Right lobe of liver (tissue), 6 donors: Measurements from ENCODE around the gene PGBD2. TPM values are rescaled to one million over a fixed set of nuclear protein-coding genes. Genes with fewer than 3 reads are reported as not detected.

Experiments used
- ATAC-seq, 4 donors: fragments of 200-7000 bp; cut with Tn5 transposase; one replicate each; pipeline ENCODE4 v1.9.1; 2020; ENCODE audit warnings: mild to moderate bottlenecking in 4 of 4, moderate library complexity in 4 of 4
- DNase-seq, 3 donors: peaks; one replicate each; pipeline ENCODE4 v3.0.0-alpha.2; 2020
- H3K27ac ChIP-seq, 3 donors: fragments of 200-600 bp; one replicate each; pipeline ENCODE4 v1.8.0; 2022
- H3K27me3 ChIP-seq, 2 donors: fragments of 200-600 bp; one replicate each; pipeline ENCODE4 v1.8.0; 2022
- H3K36me3 ChIP-seq, 4 donors: fragments of 200-600 bp; sonication (generic) in 1 of 4; one replicate each; pipeline versions ENCODE4 v1.5.1 to v1.8.0; 2017 to 2022; ENCODE audit warnings: control low read depth in 1 of 4
- H3K4me1 ChIP-seq, 4 donors: fragments of 200-600 bp; sonication (generic) in 1 of 4; one replicate each; pipeline versions ENCODE4 v1.5.1 to v1.8.0; 2017 to 2022; ENCODE audit warnings: control low read depth in 1 of 4
- H3K4me3 ChIP-seq, 3 donors: fragments of 200-600 bp; one replicate each; pipeline ENCODE4 v1.8.0; 2022
- H3K9me3 ChIP-seq, 4 donors: fragments of 200-600 bp; sonication (generic) in 1 of 4; one replicate each; pipeline versions ENCODE4 v1.5.1 to v1.8.0; 2017 to 2022; ENCODE audit warnings: control low read depth in 1 of 4
- POLR2A ChIP-seq: fragments of 450-650 bp; IDR thresholded peaks from one replicate; pipeline ENCODE4 v1.6.1; 2017; ENCODE audit warnings: antibody characterized with exemption, mild to moderate bottlenecking
- WGBS: methylation state at CpG from one replicate; pipeline ENCODE4 v1.1.6; 2018; ENCODE audit warnings: low coverage, low lambda C conversion rate; ENCODE audit not compliant: insufficient coverage; ENCODE audit errors: missing lambda C conversion rate; 5-methylcytosine and 5-hydroxymethylcytosine counted together
- intact Hi-C, 2 donors: fragments of 100-400 bp; cut with DNase I; formaldehyde crosslinking; loops; one replicate each; pipeline versions ENCODE4 v1.11.2 to v1.14.1; 2022
- total RNA-seq, 6 experiments: library from RNA; depleted of rRNA in 2 of 6; stranded (reverse); fragments of >200 nt in 2 of 6; fragmentation: NEBNext Ultra II Directional in 3 of 6; extraction: Animal tissue kit (Norgen Biotek cat#: 25700) in 3 of 6; gene quantifications; one replicate each; pipeline versions ENCODE4 v1.1.0 to v1.2.4, GENCODE V29; 2016 to 2023
- TF ChIP-seq, protein P1 (sequence below), 4 donors: fragments of 200-600 bp in 3 of 4; fragments of 450-650 bp in 1 of 4; IDR thresholded peaks; one replicate each; pipeline versions ENCODE4 v1.5.1 to v1.8.0; 2016 to 2022; ENCODE audit warnings: antibody characterized with exemption in 4 of 4, mild to moderate bottlenecking in 2 of 4
- donor health status: DM: no; HTN: yes; CAD: no.
- donor health status: DM: no; HTN: no; CAD: no.
- donor health status: DM: no; HTN: no; CAD: no.
- donor health status: DM: no; HTN: yes; CAD: no.
- donor health status: DM: no; HTN: yes; CAD: no.

PGBD2 gene
- total RNA-seq, 6 experiments from 2014 or later, result 2.5 to 4.1 (median 4.0) TPM

DNA sequence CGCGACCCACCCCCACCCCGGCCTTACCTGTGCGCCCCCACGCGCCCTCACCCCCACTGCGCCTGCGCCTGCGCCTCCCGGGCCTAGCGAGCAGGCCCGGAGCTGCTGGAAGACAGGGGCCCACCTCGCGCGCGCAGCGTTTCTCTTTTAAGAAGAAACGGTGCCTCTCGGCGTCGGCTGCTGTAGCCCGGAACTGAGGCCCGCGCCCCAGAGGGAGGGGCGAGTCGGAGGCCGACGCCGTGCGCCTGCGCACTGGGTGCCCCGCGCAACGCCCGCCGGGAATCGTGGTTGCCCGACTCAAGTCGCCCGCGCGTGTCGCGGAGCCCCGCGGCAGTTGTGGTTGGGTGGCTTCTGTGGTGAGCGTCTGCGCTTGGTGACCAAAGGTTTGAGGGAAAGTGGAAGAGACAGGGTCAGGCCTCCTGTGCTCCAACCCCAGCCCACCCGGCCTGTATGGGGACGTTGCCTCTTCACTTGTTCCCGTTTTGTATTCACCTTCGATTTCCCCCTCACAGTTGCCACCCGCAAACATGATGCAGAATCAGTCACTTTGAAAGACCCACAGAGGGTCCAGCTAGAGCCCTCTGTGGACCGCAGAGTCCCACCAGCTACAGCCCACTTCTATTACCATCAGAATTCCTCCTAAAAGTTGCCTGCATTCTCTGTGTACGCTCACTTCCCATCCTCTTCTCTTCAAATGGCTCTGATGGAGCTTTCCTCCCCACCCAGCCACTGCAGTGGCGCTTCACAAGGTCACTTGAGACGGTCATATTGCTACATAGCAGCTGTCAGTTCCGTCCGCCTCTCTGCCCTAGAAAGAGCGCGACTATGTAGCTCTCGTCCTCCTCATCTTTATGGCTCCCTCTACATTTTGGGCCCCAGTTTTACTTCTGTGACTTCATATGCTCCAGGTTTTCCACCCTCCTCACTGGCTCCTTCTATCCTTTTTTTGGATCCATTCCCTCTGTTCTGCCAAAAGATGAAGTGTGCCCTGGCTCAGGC, 46.8 kb upstream of the PGBD2 start, which contains the start of gene ZNF692:
Gene ZNF692 (minus strand): TSS at position 195 of the 999 bp plus-strand sequence. CDS start 776 bp downstream, outside the sequence.
- peaks cover 0 to 11% (median 2%) of the 10 kb centered on the region in 4 donors for H3K4me1 ChIP-seq
- H3K27me3 ChIP-seq, result no peaks in the 10 kb centered on the region
- WGBS, result 15% methylated on average over 13 of the region's 62 CpGs
- H3K27ac ChIP-seq, result peak within 1 kb of the TSS; percentile 81 to 86 (median 85)
- peak within 1 kb of the TSS; percentile 66 to 75 (median 67) for H3K4me3 ChIP-seq
- ATAC-seq (peak; percentile 90 to 94 (median 94)), DNase-seq (peak; percentile 98 to 99 (median 99))
- H3K36me3 ChIP-seq, result no peaks in the 10 kb centered on the region
- TF ChIP-seq, protein P1, sequence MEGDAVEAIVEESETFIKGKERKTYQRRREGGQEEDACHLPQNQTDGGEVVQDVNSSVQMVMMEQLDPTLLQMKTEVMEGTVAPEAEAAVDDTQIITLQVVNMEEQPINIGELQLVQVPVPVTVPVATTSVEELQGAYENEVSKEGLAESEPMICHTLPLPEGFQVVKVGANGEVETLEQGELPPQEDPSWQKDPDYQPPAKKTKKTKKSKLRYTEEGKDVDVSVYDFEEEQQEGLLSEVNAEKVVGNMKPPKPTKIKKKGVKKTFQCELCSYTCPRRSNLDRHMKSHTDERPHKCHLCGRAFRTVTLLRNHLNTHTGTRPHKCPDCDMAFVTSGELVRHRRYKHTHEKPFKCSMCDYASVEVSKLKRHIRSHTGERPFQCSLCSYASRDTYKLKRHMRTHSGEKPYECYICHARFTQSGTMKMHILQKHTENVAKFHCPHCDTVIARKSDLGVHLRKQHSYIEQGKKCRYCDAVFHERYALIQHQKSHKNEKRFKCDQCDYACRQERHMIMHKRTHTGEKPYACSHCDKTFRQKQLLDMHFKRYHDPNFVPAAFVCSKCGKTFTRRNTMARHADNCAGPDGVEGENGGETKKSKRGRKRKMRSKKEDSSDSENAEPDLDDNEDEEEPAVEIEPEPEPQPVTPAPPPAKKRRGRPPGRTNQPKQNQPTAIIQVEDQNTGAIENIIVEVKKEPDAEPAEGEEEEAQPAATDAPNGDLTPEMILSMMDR (IDR thresholded peaks at IDR 0.05), result peak in 1 of 4 donors; percentile 3
- TF ChIP-seq POLR2A, result peak; percentile 86
- intact Hi-C loops, result no loop called here
- no peaks in the 10 kb centered on the region for H3K9me3 ChIP-seq

- no peaks in the 10 kb centered on the region for H3K36me3 ChIP-seq
- no peak for DNase-seq
- 87% methylated on average over 4 of the region's 4 CpGs for WGBS
- intact Hi-C loops, result no loop called here
- no peaks in the 10 kb centered on the region for H3K27me3 ChIP-seq
- H3K27ac ChIP-seq, result no peak overlapping the region
- TF ChIP-seq POLR2A, result no peak
- TF ChIP-seq, protein P1 (IDR thresholded peaks at IDR 0.05), result no peak
- H3K9me3 ChIP-seq, result no peaks in the 10 kb centered on the region
- H3K4me1 ChIP-seq, result peaks cover 0 to 11% (median 2%) of the 10 kb centered on the region in 4 donors
- H3K4me3 ChIP-seq, result no peak overlapping the region
- ATAC-seq, result no peak
Measured at GRCh38 chr1:248860007-248860406, 46.0 kb upstream of the PGBD2 start.

DNA sequence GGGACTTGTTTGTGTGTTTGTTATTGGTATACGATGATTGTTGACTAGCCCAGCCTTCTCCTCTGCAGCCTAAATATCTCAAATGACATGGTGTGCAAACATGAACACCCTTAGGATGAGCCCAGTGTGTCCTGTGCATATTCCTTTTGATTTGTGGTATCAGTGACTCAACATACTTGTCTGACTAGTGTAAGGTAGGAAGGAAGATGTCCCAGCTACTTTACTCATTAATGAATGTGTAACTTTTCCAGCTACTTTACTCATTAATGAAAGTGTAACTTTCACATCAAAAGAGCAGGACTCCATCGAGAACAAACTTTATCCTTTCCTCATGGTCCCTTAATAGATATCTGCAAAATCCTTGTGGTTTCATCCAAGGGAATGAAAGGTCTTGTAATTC, 44.4 kb upstream of the PGBD2 start:
- Histone ChIP-seq H3K36me3 (no peaks in the 10 kb centered on the region), H3K4me1 (peaks cover 0 to 11% (median 2%) of the 10 kb centered on the region in 4 donors), H3K9me3 (no peaks in the 10 kb centered on the region), H3K27ac (no peak overlapping the region), H3K4me3 (no peak overlapping the region), H3K27me3 (no peaks in the 10 kb centered on the region)
- TF ChIP-seq, protein P1 (IDR thresholded peaks at IDR 0.05), result no peak
- no peak for TF ChIP-seq POLR2A
- intact Hi-C loops, result no loop called here
- WGBS, result 79% methylated on average over 2 of the region's 2 CpGs
- DNase-seq (no peak), ATAC-seq (no peak)

GRCh38 chr1:248862695-248862997, 43.4 kb upstream of the PGBD2 start:
- Histone ChIP-seq H3K4me3 (peak overlapping the region; percentile 55 to 60 (median 58)), H3K36me3 (no peaks in the 10 kb centered on the region), H3K27ac (peak overlapping the region in 1 of 3 donors; percentile 14), H3K9me3 (no peaks in the 10 kb centered on the region), H3K4me1 (peaks cover 0 to 11% (median 2%) of the 10 kb centered on the region in 4 donors), H3K27me3 (no peaks in the 10 kb centered on the region)
- no peak for ATAC-seq
- no peak for DNase-seq
- intact Hi-C loops, result no loop called here
- 10% methylated on average over 4 of the region's 4 CpGs for WGBS
- TF ChIP-seq POLR2A, result no peak
- TF ChIP-seq, protein P1 (IDR thresholded peaks at IDR 0.05), result no peak
